CD4-positive, alpha-beta T cell treated with Interleukin-4 for 4 hours (primary cell): ENCODE results near the gene GSTO2.

ENCODE experiments used
- DNase-seq: peaks from one replicate; pipeline ENCODE4 v3.0.0-alpha.2; 2020

GSTO2 gene

DNA sequence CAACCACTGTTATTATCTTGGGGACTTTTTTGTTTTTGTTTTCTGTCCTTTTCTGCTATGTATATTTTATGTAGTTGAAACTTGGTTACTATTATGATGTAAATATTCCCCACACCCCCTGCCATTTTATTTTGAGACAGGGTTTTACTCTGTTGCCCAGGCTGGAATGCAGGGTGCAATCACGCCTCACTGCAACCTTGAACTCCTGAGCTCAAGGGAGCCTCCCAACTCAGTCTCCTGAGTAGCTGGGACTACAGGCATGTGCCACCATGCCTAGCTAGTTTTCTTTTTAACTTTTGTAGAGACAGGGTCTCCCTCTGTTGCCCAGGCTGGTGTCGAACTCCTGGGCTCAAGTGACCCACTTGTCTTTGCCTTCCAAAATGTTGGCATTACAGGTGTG is 18.0 kb downstream of the GSTO2 start:
- DNase-seq, result no peak

DNA sequence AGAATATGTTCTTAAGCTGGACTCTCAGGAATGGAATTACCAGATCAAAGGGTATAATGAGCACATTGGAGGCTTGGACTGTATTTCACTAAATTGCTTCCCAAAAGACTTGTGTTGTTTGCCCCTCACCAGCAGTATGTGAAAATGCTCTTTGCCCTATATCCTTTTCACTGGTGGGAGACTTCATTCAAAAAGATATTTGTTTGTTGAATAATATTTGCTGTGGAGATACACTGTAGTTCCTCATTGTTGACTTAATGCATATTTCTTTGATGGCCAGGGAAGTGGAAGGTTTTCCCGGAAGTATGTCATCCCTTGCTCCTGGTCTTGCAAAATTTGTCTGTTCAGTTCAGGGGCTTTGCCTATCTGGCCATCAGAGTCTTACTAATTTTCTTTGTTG is 19.4 kb downstream of the GSTO2 start:
- no peak for DNase-seq

GRCh38 chr10:104291439-104291951 is 22.5 kb downstream of the GSTO2 start:
- peak; percentile 85 for DNase-seq

GRCh38 chr10:104293011-104293410 is 24.0 kb downstream of the GSTO2 start:
- no peak for DNase-seq

- no peak for DNase-seq
Measured at GRCh38 chr10:104293781-104294321, 24.9 kb downstream of the GSTO2 start.

DNA sequence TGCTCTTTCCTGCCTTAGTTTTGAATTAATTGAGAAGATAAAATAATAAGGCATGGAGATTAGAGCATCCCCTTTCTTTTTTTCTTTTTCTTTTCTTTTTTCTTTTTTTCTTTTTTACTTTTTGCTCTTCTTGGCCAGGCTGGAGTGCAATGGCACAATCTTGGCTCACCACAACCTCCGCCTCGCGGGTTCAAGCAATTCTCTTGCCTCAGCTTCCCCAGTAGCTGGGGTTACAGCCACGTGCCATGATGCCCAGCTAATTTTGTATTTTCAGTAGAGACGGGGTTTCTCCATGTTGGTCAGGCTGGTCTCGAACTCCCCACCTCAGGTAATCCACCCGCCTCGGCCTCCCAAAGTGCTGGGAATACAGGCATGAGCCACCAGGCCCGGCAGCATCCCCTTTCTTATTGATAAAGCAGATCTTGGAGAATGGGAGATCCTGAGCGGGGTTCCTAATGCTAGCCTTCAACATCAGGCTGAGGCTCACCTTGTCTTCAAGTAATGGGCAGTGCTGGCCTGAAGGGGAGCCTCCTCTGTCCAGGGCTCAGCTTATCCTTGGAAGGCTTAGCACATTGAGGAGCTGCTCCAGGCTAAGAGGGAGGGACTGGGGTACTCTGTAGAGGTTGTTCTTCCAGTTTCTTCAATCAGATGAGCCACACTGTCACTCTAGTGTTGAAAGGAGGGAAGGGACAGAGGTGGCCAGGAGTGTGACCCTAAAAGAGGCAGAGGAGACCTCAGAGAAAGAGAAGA is 27.9 kb downstream of the GSTO2 start:
- DNase-seq, result no peak

DNA sequence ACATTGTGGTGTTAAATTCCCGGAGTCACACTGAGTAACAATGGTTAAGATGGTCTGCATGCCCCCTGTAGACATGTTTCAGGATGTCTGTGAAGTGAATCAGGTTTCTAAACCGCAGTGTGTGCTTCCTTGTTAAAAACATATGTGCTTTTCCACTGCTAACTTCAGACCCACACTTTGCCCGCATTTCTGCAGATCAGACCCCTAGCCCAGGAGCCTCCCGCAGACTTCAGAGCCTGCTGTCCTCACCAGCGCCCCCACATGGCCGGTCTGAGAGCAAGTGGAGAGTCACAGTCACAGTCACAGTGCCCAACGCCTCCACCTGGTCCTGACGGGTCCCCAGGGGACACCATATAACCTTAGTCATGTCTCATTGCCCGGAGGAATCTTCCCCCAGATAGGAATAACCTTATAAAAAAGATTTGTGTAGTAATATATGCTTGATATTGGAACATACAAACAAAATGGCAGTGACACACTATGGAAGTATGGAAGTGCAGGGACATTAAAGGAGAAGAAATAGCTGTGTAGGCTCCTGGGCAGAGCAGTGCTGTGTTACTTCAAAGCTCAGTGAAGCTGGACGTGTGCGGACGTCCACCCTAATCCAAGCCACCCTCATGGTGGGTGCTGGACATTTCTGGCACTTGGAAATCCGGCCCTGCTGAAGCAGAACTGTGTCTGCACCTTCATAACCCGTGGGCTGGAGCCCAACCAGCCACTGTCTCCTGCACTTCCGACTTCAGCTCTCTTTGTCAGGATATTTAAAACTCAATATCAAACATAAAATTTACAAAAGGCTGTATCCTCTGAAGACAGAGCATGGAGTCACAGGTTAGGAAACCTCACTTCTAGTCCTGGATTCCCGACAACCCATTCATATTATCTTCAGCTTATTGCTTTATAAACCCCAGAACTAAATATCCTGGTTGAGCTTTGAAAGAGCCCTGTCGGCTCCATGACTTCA is 29.0 kb downstream of the GSTO2 start:
- DNase-seq, result no peak

- DNase-seq, result no peak
Measured at GRCh38 chr10:104299031-104299904, 30.3 kb downstream of the GSTO2 start.

DNA sequence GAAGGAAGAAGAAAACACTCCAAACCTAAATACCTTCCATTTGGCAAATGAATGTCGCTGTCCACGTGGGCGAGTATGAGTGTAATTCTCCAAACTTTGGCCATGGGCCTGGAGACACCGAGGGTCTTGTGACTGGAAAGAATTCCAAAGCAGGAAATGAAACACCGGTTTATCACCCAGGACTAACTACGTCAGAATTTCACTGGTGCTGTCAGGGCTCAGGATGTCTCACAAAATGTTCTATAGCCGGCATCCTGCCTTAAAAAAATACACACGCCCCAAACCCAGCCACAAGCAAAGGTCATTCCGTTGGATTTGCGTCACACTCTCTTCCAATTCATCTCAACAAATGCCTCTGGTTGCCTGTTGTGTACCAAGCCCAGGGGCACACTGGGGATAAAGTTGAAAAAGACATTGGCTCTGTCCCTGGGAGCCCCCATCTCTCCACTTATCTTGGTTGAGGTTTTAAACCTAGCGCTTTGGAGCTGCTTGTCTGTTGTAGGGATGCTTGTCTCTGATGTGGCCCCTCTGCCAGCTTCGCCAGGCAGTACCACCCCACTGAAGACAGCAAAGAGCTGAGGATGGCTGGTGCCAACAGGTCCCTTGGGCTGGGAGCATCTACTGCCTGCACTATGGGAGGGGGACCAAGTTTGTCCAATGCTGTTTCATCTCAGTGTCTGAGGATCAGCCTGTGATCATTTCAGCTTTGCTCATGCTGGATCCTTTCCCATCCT is 31.2 kb downstream of the GSTO2 start:
- DNase-seq, result no peak

- DNase-seq, result no peak
Measured at GRCh38 chr10:104300736-104301292, 31.8 kb downstream of the GSTO2 start.

- no peak for DNase-seq
Measured at GRCh38 chr10:104301907-104302690, 33.1 kb downstream of the GSTO2 start.

- DNase-seq, result peak; percentile 41
Measured at GRCh38 chr10:104303594-104304355, 34.8 kb downstream of the GSTO2 start.

- no peak for DNase-seq
Measured at GRCh38 chr10:104304356-104304745, 35.4 kb downstream of the GSTO2 start.

DNA sequence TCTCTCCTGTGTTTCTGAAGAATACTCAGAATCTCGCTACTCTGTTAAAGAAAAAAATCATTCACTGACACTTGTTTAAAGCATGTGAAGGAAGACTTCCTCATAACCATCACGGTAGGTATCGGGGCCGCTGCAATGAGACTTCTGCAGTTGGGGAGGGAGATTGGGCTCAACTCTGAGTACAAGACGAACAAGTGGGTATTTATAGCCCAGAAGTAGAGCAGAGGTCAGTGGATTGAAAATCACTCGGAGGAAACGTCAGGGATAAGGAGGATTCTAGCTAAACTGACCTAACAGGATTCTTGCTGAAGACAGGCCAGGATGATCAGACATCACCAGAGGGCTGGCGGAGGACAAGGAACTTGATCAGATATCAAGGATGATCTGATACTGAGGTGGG is 35.9 kb downstream of the GSTO2 start:
- DNase-seq, result no peak

DNA sequence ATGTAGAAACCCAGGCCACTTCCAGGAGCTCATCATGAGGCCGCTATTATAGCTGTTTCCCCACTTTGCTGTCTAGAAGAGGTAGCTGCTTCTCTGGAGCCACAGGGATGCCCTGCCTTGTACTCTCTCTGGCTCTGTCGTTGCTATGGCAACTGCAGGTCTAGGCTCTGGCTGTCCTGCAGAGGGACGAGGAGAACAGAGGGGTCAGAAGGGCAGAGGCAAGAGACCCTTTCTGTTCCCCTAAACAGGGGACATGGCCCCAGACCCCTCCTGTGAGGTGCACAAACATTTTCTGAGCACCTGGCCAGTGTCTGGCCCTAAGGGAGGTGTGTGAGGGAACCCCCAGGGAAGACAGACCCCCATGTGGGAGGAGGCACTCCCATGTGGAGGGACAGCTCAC is 37.9 kb downstream of the GSTO2 start:
- DNase-seq, result no peak

GRCh38 chr10:104307576-104308438 is 38.8 kb downstream of the GSTO2 start:
- no peak for DNase-seq

DNA sequence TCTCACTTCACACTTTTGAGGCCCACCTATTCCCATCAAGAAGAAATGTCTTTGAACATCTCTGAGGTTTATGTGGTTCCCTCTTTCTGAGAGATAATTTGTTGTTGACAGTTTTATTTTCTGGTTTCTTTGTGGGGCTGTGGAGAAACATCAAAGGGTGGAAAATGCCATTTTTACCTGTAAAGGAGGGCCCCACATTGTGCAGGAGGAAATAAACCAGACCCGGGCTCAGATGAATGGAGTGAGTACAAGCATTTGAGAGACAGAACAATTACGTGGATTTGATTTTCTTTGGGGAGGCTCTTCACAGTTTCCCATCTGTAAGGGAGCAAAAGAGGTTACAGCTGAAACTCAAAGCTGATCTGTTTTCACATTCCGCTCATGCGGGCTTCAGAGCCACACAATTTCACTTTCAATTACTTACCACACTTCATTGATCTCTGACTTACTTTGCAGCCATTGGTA is 39.5 kb downstream of the GSTO2 start:
- DNase-seq, result peak; percentile 37
